ENCODE data around the gene HBS1L.

DNA sequence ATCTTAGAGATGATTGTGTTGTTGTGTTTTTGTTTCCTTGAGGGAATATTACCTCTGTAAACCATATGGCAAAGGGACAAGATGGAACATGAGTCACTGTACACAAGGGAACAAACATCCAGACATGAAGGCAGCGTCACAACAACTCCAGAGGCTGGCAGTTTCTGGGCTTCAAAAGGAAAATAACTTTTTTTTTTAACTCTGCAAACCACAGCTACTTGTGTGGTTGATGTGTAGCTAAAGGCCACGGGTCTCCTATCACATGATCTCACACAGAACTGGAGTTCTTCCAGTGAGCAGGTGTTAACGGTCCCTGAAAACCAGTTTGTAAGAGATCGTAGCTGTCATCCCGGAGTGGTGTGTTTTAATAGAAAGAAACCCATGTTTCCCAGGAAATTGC, 33.2 kb upstream of the HBS1L start:
- TF ChIP-seq ZNF274 (IDR thresholded peaks at IDR 0.05; ENCODE audit: low read depth, low read length) (no peak), YY1 (IDR thresholded peaks at IDR 0.05; ENCODE audit: insufficient read depth, insufficient read length) (no peak)
